Measurements from ENCODE around the gene CTIF.

DNA sequence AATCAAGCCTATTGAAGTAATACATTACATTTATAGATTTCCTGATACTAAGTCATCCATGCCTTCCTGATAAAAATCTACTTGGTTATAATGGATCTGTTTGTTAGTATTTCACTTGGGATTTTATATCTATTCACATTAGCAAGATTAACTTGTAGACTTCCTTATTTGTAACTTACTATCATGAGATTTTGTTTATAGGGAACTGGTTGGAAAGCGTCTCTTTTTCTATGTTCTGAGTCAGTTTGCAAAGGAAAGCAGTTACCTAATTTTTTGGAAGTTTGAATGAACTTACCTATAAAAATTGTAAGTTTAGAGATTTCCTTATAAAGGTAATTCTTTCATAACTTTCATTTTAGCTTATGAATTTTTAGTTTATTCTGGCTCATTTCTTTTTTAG lies 270.5 kb downstream of the CTIF start:
- TF ChIP-seq, protein P1, sequence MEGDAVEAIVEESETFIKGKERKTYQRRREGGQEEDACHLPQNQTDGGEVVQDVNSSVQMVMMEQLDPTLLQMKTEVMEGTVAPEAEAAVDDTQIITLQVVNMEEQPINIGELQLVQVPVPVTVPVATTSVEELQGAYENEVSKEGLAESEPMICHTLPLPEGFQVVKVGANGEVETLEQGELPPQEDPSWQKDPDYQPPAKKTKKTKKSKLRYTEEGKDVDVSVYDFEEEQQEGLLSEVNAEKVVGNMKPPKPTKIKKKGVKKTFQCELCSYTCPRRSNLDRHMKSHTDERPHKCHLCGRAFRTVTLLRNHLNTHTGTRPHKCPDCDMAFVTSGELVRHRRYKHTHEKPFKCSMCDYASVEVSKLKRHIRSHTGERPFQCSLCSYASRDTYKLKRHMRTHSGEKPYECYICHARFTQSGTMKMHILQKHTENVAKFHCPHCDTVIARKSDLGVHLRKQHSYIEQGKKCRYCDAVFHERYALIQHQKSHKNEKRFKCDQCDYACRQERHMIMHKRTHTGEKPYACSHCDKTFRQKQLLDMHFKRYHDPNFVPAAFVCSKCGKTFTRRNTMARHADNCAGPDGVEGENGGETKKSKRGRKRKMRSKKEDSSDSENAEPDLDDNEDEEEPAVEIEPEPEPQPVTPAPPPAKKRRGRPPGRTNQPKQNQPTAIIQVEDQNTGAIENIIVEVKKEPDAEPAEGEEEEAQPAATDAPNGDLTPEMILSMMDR (conservative IDR thresholded peaks at IDR 0.05; ENCODE audit: low read depth, low read length), result no peak
- no peak for TF ChIP-seq EZH2phosphoT487 (IDR thresholded peaks at IDR 0.05; ENCODE audit: borderline replicate concordance, low read length)
- no peak for TF ChIP-seq EZH2 (IDR thresholded peaks at IDR 0.05; ENCODE audit: low read length, unreplicated experiment)
